Endometrial microvascular endothelial cells (primary cell): ENCODE measurements around the gene FLOT2. TPM values are rescaled to one million over a fixed set of nuclear protein-coding genes. Genes with fewer than 3 reads are reported as not detected.
"Not testable (repeated sequence)": the region's sequence is repeated elsewhere in the genome, so short reads cannot be mapped to it uniquely, and the experiment has no call there.

Experiments
- in situ Hi-C: cut with HindIII; loops from 2 replicates; pipeline ENCODE4 v1.10.0; 2017; ENCODE audit warnings: low sequenced_read_pairs, low pct_unique_long_range_greater_than_20kb; ENCODE audit errors: inconsistent ontology term
- total RNA-seq: library from RNA; depleted of rRNA; stranded (reverse); fragments of >200 nt; gene quantifications from one replicate; pipeline ENCODE4 v1.2.3, GENCODE V29; 2015; ENCODE audit errors: inconsistent ontology term

The FLOT2 gene
- total RNA-seq, 1 donor from 2014 or later: 102 TPM

- in situ Hi-C loops: no loop called here
Observed at GRCh38 chr17:28879886-28880571, 17.5 kb downstream of the FLOT2 start.

- in situ Hi-C loops: no loop called here
Observed at GRCh38 chr17:28878981-28879380, 18.6 kb downstream of the FLOT2 start.

- in situ Hi-C loops: no loop called here
Observed at GRCh38 chr17:28878158-28878910, 19.2 kb downstream of the FLOT2 start.

GRCh38 chr17:28877150-28877711 lies 20.3 kb downstream of the FLOT2 start:
- in situ Hi-C loops: not testable (repeated sequence)

GRCh38 chr17:28875848-28876550 lies 21.5 kb downstream of the FLOT2 start:
- in situ Hi-C loops: no loop called here

- in situ Hi-C loops: no loop called here
Observed at GRCh38 chr17:28874750-28875149, 22.8 kb downstream of the FLOT2 start.

GRCh38 chr17:28873839-28874238 lies 23.7 kb downstream of the FLOT2 start:
- in situ Hi-C loops: no loop called here

- in situ Hi-C loops: no loop called here
Observed at GRCh38 chr17:28871056-28871579, 26.4 kb downstream of the FLOT2 start.

- in situ Hi-C loops: no loop called here
Observed at GRCh38 chr17:28867276-28867675, 30.3 kb downstream of the FLOT2 start.

- in situ Hi-C loops: no loop called here
Observed at GRCh38 chr17:28865946-28866752, 31.4 kb downstream of the FLOT2 start.

GRCh38 chr17:28864991-28865849 lies 32.3 kb downstream of the FLOT2 start:
- in situ Hi-C loops: no loop called here

GRCh38 chr17:28863953-28864352 lies 33.6 kb downstream of the FLOT2 start:
- in situ Hi-C loops: no loop called here

- in situ Hi-C loops: no loop called here
Observed at GRCh38 chr17:28862561-28862960, 35.0 kb downstream of the FLOT2 start.

- in situ Hi-C loops: no loop called here
Observed at GRCh38 chr17:28861393-28862203, 35.9 kb downstream of the FLOT2 start.

- in situ Hi-C loops: no loop called here
Observed at GRCh38 chr17:28860363-28860808, 37.1 kb downstream of the FLOT2 start.

GRCh38 chr17:28858801-28859355 lies 38.7 kb downstream of the FLOT2 start:
- in situ Hi-C loops: no loop called here
